NCI-H1436 (cell line): ENCODE results near the gene MBOAT1.
"Not testable (repeated sequence)": the region's sequence is repeated elsewhere in the genome, so short reads cannot be mapped to it uniquely, and the experiment has no call there.

Experiments used
- DNase-seq: peaks from one replicate; lab custom pipeline; 2025; lab: John Stamatoyannopoulos, UW

The MBOAT1 gene

DNA sequence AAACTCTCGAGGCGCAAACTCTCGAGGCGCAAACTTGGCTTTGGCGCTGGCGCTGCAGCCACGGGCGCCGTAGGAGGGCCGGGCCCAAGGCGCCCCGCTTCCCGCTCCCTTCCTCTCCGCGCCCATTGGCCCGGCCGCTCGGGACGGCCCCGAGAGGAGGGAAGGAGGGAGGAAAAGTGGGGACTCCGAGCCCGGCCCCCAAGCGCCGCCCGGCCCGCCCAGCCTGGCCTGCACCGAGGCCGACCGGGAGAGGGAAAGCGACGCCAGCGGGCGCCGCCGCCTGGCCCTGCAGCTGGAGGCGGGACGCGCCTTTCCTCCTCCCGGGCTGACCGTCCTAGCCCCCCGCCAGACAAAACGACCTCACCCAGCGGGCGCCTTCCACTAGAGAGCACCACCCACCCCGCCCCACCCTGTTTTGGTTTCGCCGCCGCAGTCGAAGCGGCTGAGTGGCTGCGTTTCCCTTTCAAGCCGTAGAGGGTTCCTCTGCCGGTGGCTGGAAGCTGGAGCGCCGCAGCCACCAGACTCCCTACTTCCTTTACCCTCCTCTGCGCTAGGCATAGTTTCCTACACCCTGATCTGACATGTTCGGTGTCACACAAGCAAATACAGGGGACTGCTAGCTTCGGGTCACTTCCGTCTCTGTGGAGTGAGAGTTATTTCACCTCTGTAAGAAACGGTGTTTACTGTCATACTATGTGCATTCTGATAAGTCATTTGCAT lies at the start of gene MBOAT1:
MBOAT1 (minus strand) TSS at position 78 of the 720 bp plus-strand sequence. CDS start 235 bp downstream, outside the sequence.
- peak; percentile 83 for DNase-seq

DNA sequence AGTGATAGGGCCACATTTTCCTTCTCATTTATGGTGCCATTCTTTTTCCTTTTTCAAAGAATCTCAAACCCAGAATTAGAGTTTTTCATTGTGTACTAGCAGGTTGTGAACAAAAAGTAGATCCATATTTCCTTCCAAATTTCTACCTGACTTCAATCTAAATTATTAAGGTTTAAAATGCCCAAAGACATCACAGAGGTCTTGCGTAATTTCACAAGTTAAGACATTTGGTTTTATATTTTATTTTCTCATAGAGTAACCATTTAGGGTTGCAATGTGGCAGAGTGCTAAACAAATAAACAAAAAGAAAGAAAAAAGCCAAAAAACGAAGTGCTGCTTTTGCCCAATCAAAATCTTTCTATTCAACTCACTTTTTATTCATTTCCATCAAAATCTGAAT lies 49.4 kb upstream of the MBOAT1 start:
- DNase-seq, result no peak

DNA sequence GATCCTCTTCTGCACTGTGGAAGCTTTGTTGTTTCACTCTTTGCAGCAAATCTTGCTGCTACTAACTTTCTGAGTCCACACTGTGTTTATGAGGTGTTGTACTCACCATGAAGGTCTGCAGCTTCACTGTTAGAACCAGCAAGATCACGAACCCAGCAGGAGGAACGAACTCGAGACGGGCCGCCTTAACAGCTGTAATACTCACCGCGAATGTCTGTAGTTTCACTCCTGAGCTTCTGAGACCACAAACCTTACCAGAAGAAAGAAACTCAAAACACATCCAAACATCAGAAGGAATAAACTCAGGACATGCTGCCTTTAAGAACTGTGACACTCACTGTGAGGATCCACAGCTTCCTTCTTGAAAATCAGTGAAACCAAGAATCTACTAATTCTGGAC lies 48.1 kb upstream of the MBOAT1 start:
- DNase-seq, result no peak

GRCh38 chr6:20259316-20260049 lies 47.2 kb upstream of the MBOAT1 start:
- DNase-seq, result no peak

DNA sequence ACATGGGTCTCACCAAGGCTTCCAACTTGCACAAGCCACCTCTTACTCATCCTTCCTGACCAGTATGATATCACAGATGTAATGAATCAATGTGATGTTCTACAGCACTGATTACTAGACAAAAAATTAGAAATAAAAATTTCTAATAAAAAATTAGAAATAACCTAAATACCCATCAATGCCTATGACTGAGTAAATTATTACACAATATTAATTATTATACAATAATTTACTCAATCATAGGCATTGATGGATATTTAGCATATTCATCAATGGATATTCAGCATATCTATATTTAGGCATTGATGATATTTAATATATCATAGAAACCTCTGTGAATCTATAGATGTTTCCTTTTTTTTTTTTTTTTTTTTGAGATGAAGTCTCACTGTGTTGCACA lies 43.2 kb upstream of the MBOAT1 start:
- DNase-seq, result no peak

DNA sequence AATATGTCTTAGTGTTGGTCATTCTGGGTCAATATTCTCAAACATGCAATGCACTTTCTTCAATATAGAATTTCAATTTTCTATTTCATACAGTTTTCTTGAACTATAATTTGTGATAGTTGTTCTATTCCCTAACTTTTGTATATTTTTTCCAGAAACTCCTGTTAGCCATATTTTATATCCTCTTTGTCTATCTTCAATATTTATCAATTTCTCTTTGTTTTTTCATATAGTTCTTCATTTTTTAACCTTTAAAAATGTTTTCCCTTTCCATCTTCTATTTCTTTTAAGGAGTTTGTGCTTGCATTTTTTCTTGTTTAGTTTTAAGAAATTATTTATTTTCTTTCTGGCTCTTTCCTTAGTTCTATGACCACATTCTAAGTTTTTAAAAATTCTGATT lies 42.0 kb upstream of the MBOAT1 start:
- DNase-seq, result no peak

- no peak for DNase-seq
These were observed 40.8 kb upstream of the MBOAT1 start for GRCh38 chr6:20253021-20253420.

DNA sequence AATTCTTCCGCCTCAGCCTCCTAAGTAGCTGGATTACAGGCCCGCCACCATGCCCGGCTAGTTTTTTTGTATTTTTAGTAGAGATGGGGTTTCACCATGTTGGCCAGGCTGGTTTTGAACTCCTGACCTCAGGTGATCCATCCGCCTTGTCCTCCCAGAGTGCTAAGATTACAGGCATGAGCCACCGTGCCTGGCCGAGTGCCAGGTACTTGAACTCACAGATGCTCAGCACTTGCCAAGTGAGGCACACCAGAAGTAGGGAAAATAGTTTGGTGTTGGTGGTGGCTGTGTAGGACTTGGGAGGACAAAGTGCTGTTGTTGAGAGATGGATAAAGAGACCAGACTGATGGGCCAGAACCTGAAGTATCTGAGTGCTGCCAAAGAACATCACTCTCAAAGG lies 40.0 kb upstream of the MBOAT1 start:
- DNase-seq, result no peak

GRCh38 chr6:20251525-20251924 lies 39.3 kb upstream of the MBOAT1 start:
- DNase-seq, result no peak

DNA sequence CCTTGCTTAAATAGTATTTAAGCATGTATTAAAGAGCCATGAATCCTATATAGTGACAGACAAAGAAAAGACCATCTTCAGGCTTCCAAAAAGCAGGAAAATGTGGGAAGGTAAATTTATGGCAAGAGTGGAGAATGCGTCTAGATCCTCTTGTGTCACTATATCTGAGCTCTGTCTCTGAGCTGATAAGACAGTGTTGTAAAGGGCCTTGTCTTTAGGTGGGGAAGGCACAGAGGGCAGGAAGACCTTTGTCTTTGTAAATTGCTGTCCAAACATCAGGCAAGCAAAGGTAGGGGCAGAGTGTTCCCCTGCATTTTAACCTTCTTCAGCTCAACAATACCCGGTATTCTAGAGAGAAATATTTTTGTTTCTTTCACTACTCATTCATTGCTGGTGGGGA lies 33.9 kb upstream of the MBOAT1 start:
- no peak for DNase-seq

DNA sequence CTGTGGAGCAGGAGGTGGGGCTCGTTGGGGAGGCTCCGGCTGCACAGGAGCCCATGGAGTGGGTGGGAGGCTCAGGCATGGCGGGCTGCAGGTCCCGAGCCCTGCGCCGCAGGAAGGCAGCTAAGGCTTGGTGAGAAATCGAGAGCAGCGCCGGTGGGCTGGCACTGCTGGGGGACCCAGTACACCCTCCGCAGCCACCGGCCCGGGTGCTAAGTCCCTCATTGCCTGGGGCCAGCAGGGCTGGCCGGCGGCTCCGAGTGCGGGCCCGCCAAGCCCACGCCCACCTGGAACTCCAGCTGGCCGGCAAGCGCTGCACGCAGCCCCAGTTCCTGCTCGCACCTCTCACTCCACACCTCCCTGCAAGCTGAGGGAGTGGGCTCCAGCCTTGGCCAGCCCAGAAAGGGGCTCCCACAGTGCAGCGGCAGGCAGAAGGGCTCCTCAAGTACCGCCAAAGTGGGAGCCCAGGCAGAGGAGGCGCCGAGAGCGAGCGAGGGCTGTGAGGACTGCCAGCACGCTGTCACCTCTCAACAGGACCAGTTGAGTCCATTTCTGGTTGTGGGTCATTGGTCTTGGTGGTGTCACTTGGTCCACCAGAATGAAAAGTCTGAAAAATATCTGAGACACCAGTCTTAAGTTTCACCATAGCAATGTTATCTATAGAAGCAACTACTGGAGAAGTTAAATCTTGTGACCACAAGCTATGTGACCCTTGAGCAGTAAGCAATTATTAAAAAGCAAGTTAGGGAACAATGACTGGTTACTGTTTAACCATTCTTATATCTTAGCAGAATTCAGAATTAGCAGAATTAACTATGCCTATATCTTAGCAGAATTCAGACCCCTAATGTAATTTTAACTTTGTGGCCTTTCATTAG lies 32.8 kb upstream of the MBOAT1 start:
- not testable (repeated sequence) for DNase-seq

DNA sequence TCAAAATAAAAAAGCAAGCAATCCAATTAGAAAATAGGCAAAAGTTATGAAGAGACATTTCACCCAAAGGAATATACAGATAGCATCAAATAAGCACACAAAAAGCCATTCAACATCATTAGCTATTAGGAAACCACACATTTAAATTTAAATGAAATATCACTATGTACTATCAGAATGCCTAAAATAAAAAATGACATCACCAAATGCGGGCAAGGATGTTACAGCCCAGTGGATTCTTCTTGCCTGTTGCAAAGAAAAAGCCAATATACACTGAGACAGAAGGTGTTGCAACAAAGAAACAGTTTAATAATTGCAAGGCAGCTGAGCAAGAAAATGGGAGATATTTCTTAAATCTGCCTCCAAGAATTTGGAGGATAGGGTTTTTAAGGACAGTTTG lies 31.0 kb upstream of the MBOAT1 start:
- DNase-seq, result no peak

DNA sequence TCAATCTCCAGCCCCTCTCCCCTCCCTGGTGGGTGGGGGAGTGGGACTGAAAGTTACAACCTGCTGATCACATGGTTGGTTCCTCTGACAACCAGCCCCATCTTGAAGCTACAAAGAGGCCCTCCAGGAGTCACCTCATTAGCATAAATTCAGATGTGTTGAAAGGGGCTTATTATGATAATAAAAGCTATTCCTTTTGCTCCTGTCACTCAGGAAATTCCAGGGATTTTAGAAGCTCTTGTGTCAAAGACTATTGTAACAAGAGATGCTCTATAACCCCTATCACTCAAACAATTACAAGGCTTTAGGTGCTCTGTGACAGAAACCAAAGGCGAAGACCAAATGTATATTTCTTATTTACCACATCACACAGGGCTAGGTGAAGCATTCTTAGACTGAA lies 30.1 kb upstream of the MBOAT1 start:
- no peak for DNase-seq

- no peak for DNase-seq
These were observed 28.8 kb upstream of the MBOAT1 start for GRCh38 chr6:20241102-20241501.

DNA sequence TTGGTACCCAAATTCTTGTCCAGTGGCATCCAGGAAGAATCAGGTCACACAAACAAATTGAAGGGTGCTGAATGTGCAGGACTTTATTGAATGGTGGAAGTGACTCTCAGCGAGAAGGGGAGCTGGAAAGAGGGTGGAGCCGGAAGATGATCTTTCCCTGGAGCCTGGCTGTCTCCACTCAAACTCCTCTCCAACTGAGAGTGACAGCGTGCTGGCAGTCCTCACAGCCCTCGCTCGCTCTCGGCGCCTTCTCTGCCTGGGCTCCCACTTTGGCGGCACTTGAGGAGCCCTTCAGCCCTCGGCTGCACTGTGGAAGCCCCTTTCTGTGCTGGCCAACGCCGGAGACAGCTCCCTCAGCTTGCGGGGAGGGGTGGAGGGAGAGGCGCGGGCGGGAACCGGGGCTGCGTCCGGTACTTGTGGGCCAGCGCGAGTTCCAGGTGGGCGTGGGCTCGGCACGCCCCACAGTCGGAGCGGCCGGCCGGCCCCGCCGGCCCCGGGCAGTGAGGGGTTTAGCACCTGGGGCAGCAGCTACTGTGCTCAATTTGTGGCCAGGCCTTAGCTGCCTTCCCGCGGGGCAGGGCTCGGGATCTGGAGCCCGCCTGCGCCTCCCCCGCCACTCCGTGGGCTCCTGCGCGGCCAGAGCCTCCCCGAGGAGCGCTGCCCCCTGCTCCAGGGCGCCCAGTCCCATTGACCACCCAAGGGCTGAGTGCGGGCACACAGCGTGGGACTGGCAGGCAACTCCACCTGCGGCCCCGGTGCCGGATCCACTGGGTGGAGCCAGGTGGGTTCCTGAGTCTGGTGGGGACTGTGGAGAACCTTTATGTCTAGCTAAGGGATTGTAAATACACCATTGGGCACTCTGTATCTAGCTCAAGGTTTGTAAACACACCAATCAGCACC lies 26.7 kb upstream of the MBOAT1 start:
- DNase-seq, result no peak

DNA sequence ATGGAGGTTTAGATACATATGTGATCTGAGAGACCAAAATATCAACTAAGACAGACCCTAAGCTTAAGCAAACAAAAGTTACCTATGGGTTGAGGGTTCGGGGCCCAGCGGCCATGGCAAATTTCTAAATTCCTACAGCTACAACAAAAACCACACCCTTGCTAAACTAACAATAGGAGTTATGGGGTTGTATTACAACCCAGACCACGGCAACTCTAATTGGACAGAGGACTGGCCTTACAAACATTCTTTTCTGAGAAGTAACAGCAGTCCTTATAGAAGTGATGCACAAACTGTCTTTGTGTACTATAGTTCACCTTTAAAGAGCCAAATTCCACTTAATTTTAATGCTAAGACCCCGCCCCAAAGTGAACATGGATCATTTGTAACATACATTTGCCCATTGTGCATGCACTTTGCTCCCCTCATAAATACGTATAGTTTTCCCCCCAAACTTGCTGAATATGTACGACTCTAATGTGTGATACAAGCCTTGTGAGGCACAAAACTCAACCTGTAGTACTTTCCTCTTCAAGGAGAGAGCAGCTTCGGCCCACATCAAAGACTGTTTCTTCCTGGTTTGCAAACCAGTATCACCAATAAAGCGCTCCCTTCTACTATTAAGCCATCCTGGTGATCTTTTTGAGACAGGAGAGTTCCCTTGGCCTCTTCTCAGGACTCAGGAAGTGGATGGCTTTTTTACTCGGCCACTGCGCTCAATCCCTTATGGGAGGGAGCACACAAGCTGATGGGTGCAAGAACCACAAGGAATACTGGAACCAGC lies 25.6 kb upstream of the MBOAT1 start:
- no peak for DNase-seq

- DNase-seq, result no peak
These were observed 24.8 kb upstream of the MBOAT1 start for GRCh38 chr6:20236909-20237600.

- no peak for DNase-seq
These were observed 24.1 kb upstream of the MBOAT1 start for GRCh38 chr6:20236344-20236743.

GRCh38 chr6:20235041-20235440 lies 22.8 kb upstream of the MBOAT1 start:
- DNase-seq, result no peak

DNA sequence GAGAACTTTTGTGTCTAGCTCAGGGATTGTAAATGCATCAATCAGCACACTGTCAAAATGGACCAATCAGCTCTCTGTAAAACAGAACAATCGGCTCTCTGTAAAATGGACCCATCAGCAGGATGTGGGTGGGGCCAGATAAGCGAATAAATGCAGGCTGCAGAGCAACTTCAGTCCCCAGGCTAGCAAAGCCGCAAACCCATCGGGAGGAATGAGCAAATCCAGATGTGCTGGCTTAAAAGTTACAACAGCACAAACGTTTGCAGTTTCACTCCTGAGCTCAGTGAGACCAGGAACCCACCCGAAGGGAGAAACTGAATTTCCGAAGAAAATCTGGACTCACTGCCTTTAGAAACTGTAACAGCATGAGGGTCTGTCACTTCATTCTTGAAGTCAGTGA lies 21.9 kb upstream of the MBOAT1 start:
- DNase-seq, result no peak
